ENCODE measurements around the gene EPHB2.

DNA sequence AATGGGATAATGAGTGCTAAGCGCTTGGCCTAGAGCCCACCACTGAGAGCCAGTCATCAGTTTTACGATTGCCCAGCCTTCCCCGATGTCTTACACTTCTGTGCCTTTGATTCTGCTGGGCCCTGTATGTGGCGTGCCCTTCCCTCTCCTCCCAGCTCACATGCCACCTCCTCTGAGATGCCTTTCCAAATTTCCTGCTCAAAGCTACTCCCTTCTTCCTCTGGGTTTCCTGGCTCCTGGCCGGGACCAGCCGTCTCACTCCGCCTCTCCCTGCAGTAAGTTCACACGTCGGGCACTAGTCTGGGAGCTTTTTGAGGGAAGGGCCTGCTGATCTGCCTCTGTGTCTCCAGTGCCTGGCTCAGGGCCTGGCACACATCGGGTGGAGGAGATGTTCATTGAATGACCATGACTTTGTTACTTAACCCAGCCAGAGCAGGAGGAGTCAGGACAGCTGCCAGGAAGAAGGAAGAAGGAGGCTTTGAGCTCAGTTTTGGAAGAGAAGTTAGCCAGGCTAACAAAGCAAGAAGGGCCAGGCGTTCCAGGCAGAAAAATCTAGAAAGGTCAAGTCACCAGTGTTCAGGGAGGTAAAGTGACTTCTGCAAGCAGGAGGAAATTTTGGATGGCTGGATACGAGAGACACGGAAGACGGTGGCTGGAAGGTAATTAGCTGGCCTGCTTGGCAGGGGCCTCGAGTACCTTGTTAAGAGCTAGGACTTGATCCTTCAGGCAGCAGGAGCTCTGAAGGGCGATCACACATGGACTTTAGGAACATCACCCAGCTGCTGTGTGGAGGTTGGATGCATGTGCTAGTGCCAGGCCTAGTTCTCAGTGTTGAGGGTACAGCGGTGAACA lies 63.6 kb downstream of the EPHB2 start:
- TF ChIP-seq CTCF (IDR thresholded peaks at IDR 0.05), result no peak
- TF ChIP-seq POLR2A (IDR thresholded peaks at IDR 0.05), result no peak

All from testis (tissue), 2 donors.